Measurements from ENCODE around the gene GYS2. TPM values are rescaled to one million over a fixed set of nuclear protein-coding genes. Genes with fewer than 3 reads are reported as not detected.

Gene GYS2
- total RNA-seq, 4 donors from 2014 or later = 3.1 to 17.0 (median 7.3) TPM; not detected in 1

- TF ChIP-seq CTCF (IDR thresholded peaks at IDR 0.05; ENCODE audit: low read depth) = no peak
Observed at GRCh38 chr12:21617030-21617429, 12.4 kb upstream of the GYS2 start.

- no peak for TF ChIP-seq CTCF (IDR thresholded peaks at IDR 0.05; ENCODE audit: low read depth)
Observed at GRCh38 chr12:21615431-21615830, 10.8 kb upstream of the GYS2 start.

- no peak for TF ChIP-seq CTCF (IDR thresholded peaks at IDR 0.05; ENCODE audit: low read depth)
Observed at GRCh38 chr12:21614506-21614905, 9.9 kb upstream of the GYS2 start.

- TF ChIP-seq CTCF (IDR thresholded peaks at IDR 0.05; ENCODE audit: low read depth) = no peak
Observed at GRCh38 chr12:21613931-21614330, 9.3 kb upstream of the GYS2 start.

GRCh38 chr12:21608196-21608595, 3.5 kb upstream of the GYS2 start:
- TF ChIP-seq CTCF (IDR thresholded peaks at IDR 0.05; ENCODE audit: low read depth) = no peak

- no peak for TF ChIP-seq CTCF (IDR thresholded peaks at IDR 0.05; ENCODE audit: low read depth)
Observed at GRCh38 chr12:21607701-21608100, 3.1 kb upstream of the GYS2 start.

- TF ChIP-seq CTCF (IDR thresholded peaks at IDR 0.05; ENCODE audit: low read depth) = no peak
Observed at GRCh38 chr12:21606175-21606574, 1.5 kb upstream of the GYS2 start.

All from subcutaneous adipose tissue (tissue), 4 donors.